HEK293 (cell line): ENCODE data around the gene GIT1.

ENCODE experiments used
- CTCF ChIA-PET: fragments of 350-600 bp; formaldehyde crosslinking; extraction: SDS; loops from one replicate; lab custom pipeline; 2021; ENCODE audit warnings: antibody characterized with exemption; lab: Yijun Ruan, JAX
- POLR2A ChIA-PET: fragments of 300-600 bp; formaldehyde crosslinking; extraction: SDS; loops from one replicate; lab custom pipeline; 2020; ENCODE audit warnings: antibody characterized with exemption, inconsistent platforms; lab: Yijun Ruan, JAX
- H3K27ac ChIP-seq: fragments of 200-500 bp; sonication (Bioruptor generic); 2 replicates; pipeline ENCODE4 v1.5.1; 2014; ENCODE audit warnings: low read depth, low read length, control low read depth, inconsistent platforms; ENCODE audit errors: extremely low read depth
- H3K36me3 ChIP-seq, 2 experiments: fragments of 200-500 bp in 1 of 2; sonication (Bioruptor generic) in 1 of 2; 1 replicate in 1 of 2; 2 replicates in 1 of 2; pipeline ENCODE4 v1.5.1; 2014 to 2017; ENCODE audit warnings: inconsistent platforms in 2 of 2, low read length in 2 of 2; ENCODE audit not compliant: control insufficient read depth in 2 of 2, insufficient read depth in 1 of 2
- H3K4me1 ChIP-seq: fragments of 200-500 bp; sonication (Bioruptor generic); 2 replicates; pipeline ENCODE4 v1.5.1; 2014; ENCODE audit warnings: mild to moderate bottlenecking, low read length, inconsistent platforms; ENCODE audit not compliant: control insufficient read depth, insufficient read depth
- H3K4me3 ChIP-seq: 2 replicates; pipeline ENCODE4 v1.5.1; 2011; ENCODE audit warnings: low read depth, mild to moderate bottlenecking, control low read depth, low read length, moderate library complexity
- H3K9me3 ChIP-seq: fragments of 200-500 bp; sonication (Bioruptor generic); 2 replicates; pipeline ENCODE4 v1.5.1; 2014; ENCODE audit warnings: low read depth, low read length, inconsistent platforms; ENCODE audit not compliant: control insufficient read depth, insufficient read depth
- EGR2 ChIP-seq: fragments of 450-650 bp; formaldehyde crosslinking; IDR thresholded peaks from 2 replicates; pipeline ENCODE4 v1.5.1; 2016; ENCODE audit warnings: low read depth, missing biosample characterization, missing genetic modification characterization
- KLF10 ChIP-seq: fragments of 450-650 bp; IDR thresholded peaks from 2 replicates; pipeline ENCODE4 v1.5.1; 2018; ENCODE audit warnings: missing biosample characterization, mild to moderate bottlenecking, missing genetic modification characterization
- KLF8 ChIP-seq: fragments of 450-650 bp; formaldehyde crosslinking; IDR thresholded peaks from 2 replicates; pipeline ENCODE4 v1.5.1; 2016; ENCODE audit warnings: missing biosample characterization, missing genetic modification characterization
- PRDM1 ChIP-seq: fragments of 450-650 bp; formaldehyde crosslinking; IDR thresholded peaks from 2 replicates; pipeline ENCODE4; 2016; ENCODE audit warnings: missing biosample characterization, missing genetic modification characterization
- SALL2 ChIP-seq: fragments of 450-650 bp; formaldehyde crosslinking; IDR thresholded peaks from 2 replicates; pipeline ENCODE4 v1.5.0; 2017; ENCODE audit warnings: missing biosample characterization, mild to moderate bottlenecking, missing genetic modification characterization, borderline replicate concordance
- ZBTB21 ChIP-seq: fragments of 450-650 bp; formaldehyde crosslinking; IDR thresholded peaks from 2 replicates; pipeline ENCODE4 v1.5.1; 2017; ENCODE audit warnings: missing biosample characterization, missing genetic modification characterization
- ZEB2 ChIP-seq: fragments of 450-650 bp; formaldehyde crosslinking; IDR thresholded peaks from 2 replicates; pipeline ENCODE4 v1.5.1; 2016; ENCODE audit warnings: missing biosample characterization, missing genetic modification characterization
- ZFP3 ChIP-seq: fragments of 450-650 bp; formaldehyde crosslinking; IDR thresholded peaks from 2 replicates; pipeline ENCODE4 v1.5.1; 2016; ENCODE audit warnings: low read depth, missing biosample characterization, missing genetic modification characterization
- ZNF10 ChIP-seq: fragments of 450-650 bp; formaldehyde crosslinking; IDR thresholded peaks from 2 replicates; pipeline ENCODE4 v1.5.1; 2017; ENCODE audit warnings: missing biosample characterization, missing genetic modification characterization
- ZNF19 ChIP-seq: fragments of 450-650 bp; formaldehyde crosslinking; IDR thresholded peaks from 2 replicates; pipeline ENCODE4; 2016; ENCODE audit warnings: missing biosample characterization, missing genetic modification characterization, low read depth
- ZNF23 ChIP-seq: fragments of 450-650 bp; formaldehyde crosslinking; IDR thresholded peaks from 2 replicates; pipeline ENCODE4 v1.5.1; 2016; ENCODE audit warnings: missing biosample characterization, missing genetic modification characterization, borderline replicate concordance
- ZNF366 ChIP-seq: fragments of 450-650 bp; formaldehyde crosslinking; conservative IDR thresholded peaks from 2 replicates; pipeline ENCODE4 v1.5.1; 2016; ENCODE audit warnings: missing biosample characterization, missing genetic modification characterization
- ZNF404 ChIP-seq: fragments of 450-650 bp; formaldehyde crosslinking; IDR thresholded peaks from 2 replicates; pipeline ENCODE4 v1.5.1; 2017; ENCODE audit warnings: missing biosample characterization, missing genetic modification characterization
- ZNF426 ChIP-seq: fragments of 450-650 bp; formaldehyde crosslinking; IDR thresholded peaks from 2 replicates; pipeline ENCODE4 v1.5.1; 2017; ENCODE audit warnings: missing biosample characterization, missing genetic modification characterization, mild to moderate bottlenecking, inconsistent platforms, moderate library complexity
- ZNF433 ChIP-seq: fragments of 450-650 bp; formaldehyde crosslinking; IDR thresholded peaks from 2 replicates; pipeline ENCODE4 v1.5.1; 2016; ENCODE audit warnings: missing biosample characterization, missing genetic modification characterization, low read depth
- ZNF585B ChIP-seq: fragments of 450-650 bp; formaldehyde crosslinking; IDR thresholded peaks from 2 replicates; pipeline ENCODE4 v1.5.1; 2016; ENCODE audit warnings: missing biosample characterization, missing genetic modification characterization
- ZNF624 ChIP-seq: fragments of 450-650 bp; formaldehyde crosslinking; IDR thresholded peaks from 2 replicates; pipeline ENCODE4 v1.5.1; 2017; ENCODE audit warnings: missing biosample characterization, missing genetic modification characterization
- ZNF660 ChIP-seq: fragments of 450-650 bp; IDR thresholded peaks from 2 replicates; pipeline ENCODE4 v1.5.1; 2018; ENCODE audit warnings: missing biosample characterization, mild to moderate bottlenecking, missing genetic modification characterization
- ZNF777 ChIP-seq: fragments of 450-650 bp; formaldehyde crosslinking; IDR thresholded peaks from 2 replicates; pipeline ENCODE4 v1.5.1; 2017; ENCODE audit warnings: missing biosample characterization, missing genetic modification characterization, borderline replicate concordance
- ZSCAN30 ChIP-seq: fragments of 450-650 bp; IDR thresholded peaks from 2 replicates; pipeline ENCODE4 v1.5.1; 2018; ENCODE audit warnings: missing biosample characterization, mild to moderate bottlenecking, missing genetic modification characterization, moderate library complexity
- TF ChIP-seq, protein P1 (sequence below): fragments of 450-650 bp; formaldehyde crosslinking; IDR thresholded peaks from 2 replicates; pipeline ENCODE4 v1.5.1; 2016; ENCODE audit warnings: missing biosample characterization, missing genetic modification characterization
- TF ChIP-seq, protein P2 (sequence below): fragments of 450-650 bp; formaldehyde crosslinking; IDR thresholded peaks from 2 replicates; pipeline ENCODE4 v1.5.1; 2016; ENCODE audit warnings: missing biosample characterization, missing genetic modification characterization, borderline replicate concordance
- TF ChIP-seq, protein P3 (sequence below): fragments of 450-650 bp; formaldehyde crosslinking; IDR thresholded peaks from 2 replicates; pipeline ENCODE4 v1.5.1; 2016; ENCODE audit warnings: missing biosample characterization, missing genetic modification characterization
- TF ChIP-seq, protein P4 (sequence below): fragments of 450-650 bp; formaldehyde crosslinking; IDR thresholded peaks from 2 replicates; pipeline ENCODE4 v1.5.1; 2016; ENCODE audit warnings: missing biosample characterization, missing genetic modification characterization
- TF ChIP-seq, protein P5 (sequence below): fragments of 450-650 bp; formaldehyde crosslinking; IDR thresholded peaks from 2 replicates; pipeline ENCODE4 v1.5.1; 2016; ENCODE audit warnings: missing biosample characterization, missing genetic modification characterization
- TF ChIP-seq, protein P6 (sequence below): fragments of 450-650 bp; formaldehyde crosslinking; IDR thresholded peaks from 2 replicates; pipeline ENCODE4 v1.5.1; 2016; ENCODE audit warnings: missing biosample characterization, missing genetic modification characterization

Gene GIT1

DNA sequence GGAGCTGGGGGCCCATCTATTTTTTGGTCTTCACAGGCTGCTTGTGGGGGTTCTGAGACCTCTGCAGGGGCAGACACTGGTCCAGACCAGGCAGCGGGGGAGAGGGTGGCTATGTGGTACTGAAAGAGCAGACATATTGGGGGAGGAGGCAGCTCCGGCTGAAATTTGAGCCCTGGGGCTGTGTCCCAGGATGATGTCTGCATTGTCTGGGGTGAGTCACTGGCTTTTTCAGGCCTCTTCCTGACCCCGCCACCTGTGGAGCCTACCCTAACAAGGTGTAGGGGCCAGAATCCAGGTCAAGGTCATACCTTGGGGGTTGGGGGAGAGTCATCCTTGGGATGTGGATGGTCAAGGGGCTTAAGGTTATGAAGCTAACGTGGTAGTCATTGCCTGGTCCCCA lies 30.8 kb upstream of the GIT1 start:
- H3K4me3 ChIP-seq = no peak overlapping the region
- H3K9me3 ChIP-seq = no peaks in the 10 kb centered on the region
- no peak overlapping the region for H3K27ac ChIP-seq
- H3K4me1 ChIP-seq = peaks cover 12% of the 10 kb centered on the region
- ChIA-PET POLR2A (interaction anchor here (1.2 to 2.0 kb wide), 2 partner anchors 29 to 141 kb away, joined by 3 to 7 read pairs; no protein-coding TSS in a partner anchor), CTCF (interaction anchor here (0.8 to 2.7 kb wide), 5 partner anchors 40 to 473 kb away, joined by 3 to 9 read pairs (median 6); no protein-coding TSS in a partner anchor)
- peaks cover 0 to 2% of the 10 kb centered on the region in 2 experiments; a peak in 1 of 3 replicates for H3K36me3 ChIP-seq
- TF ChIP-seq, protein P1, sequence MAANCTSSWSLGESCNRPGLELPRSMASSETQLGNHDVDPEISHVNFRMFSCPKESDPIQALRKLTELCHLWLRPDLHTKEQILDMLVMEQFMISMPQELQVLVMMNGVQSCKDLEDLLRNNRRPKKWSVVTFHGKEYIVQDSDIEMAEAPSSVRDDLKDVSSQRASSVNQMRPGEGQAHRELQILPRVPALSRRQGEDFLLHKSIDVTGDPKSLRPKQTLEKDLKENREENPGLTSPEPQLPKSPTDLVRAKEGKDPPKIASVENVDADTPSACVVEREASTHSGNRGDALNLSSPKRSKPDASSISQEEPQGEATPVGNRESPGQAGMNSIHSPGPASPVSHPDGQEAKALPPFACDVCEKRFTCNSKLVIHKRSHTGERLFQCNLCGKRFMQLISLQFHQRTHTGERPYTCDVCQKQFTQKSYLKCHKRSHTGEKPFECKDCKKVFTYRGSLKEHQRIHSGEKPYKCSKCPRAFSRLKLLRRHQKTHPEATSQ (tag by site-specific recombination) = no peak
- TF ChIP-seq ZNF23 (tag by site-specific recombination) = no peak
- TF ChIP-seq, protein P2, sequence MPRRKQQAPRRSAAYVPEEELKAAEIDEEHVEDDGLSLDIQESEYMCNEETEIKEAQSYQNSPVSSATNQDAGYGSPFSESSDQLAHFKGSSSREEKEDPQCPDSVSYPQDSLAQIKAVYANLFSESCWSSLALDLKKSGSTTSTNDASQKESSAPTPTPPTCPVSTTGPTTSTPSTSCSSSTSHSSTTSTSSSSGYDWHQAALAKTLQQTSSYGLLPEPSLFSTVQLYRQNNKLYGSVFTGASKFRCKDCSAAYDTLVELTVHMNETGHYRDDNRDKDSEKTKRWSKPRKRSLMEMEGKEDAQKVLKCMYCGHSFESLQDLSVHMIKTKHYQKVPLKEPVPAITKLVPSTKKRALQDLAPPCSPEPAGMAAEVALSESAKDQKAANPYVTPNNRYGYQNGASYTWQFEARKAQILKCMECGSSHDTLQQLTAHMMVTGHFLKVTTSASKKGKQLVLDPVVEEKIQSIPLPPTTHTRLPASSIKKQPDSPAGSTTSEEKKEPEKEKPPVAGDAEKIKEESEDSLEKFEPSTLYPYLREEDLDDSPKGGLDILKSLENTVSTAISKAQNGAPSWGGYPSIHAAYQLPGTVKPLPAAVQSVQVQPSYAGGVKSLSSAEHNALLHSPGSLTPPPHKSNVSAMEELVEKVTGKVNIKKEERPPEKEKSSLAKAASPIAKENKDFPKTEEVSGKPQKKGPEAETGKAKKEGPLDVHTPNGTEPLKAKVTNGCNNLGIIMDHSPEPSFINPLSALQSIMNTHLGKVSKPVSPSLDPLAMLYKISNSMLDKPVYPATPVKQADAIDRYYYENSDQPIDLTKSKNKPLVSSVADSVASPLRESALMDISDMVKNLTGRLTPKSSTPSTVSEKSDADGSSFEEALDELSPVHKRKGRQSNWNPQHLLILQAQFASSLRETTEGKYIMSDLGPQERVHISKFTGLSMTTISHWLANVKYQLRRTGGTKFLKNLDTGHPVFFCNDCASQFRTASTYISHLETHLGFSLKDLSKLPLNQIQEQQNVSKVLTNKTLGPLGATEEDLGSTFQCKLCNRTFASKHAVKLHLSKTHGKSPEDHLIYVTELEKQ (tag by site-specific recombination) = no peak
- TF ChIP-seq, protein P3, sequence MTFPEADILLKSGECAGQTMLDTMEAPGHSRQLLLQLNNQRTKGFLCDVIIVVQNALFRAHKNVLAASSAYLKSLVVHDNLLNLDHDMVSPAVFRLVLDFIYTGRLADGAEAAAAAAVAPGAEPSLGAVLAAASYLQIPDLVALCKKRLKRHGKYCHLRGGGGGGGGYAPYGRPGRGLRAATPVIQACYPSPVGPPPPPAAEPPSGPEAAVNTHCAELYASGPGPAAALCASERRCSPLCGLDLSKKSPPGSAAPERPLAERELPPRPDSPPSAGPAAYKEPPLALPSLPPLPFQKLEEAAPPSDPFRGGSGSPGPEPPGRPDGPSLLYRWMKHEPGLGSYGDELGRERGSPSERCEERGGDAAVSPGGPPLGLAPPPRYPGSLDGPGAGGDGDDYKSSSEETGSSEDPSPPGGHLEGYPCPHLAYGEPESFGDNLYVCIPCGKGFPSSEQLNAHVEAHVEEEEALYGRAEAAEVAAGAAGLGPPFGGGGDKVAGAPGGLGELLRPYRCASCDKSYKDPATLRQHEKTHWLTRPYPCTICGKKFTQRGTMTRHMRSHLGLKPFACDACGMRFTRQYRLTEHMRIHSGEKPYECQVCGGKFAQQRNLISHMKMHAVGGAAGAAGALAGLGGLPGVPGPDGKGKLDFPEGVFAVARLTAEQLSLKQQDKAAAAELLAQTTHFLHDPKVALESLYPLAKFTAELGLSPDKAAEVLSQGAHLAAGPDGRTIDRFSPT (tag by site-specific recombination) = peak; percentile 48; the same call in 1 of the 2 replicates
- TF ChIP-seq, protein P4, sequence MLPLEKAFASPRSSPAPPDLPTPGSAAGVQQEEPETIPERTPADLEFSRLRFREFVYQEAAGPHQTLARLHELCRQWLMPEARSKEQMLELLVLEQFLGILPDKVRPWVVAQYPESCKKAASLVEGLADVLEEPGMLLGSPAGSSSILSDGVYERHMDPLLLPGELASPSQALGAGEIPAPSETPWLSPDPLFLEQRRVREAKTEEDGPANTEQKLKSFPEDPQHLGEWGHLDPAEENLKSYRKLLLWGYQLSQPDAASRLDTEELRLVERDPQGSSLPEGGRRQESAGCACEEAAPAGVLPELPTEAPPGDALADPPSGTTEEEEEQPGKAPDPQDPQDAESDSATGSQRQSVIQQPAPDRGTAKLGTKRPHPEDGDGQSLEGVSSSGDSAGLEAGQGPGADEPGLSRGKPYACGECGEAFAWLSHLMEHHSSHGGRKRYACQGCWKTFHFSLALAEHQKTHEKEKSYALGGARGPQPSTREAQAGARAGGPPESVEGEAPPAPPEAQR (tag by site-specific recombination) = no peak
- no peak for TF ChIP-seq ZFP3 (tag by site-specific recombination)
- TF ChIP-seq PRDM1 = 0 out of 2 replicates have a peak, but pooled peaks have one; percentile 5
- TF ChIP-seq KLF8 (tag by site-specific recombination) = no peak
- TF ChIP-seq KLF10 (tag by site-specific recombination) = no peak
- TF ChIP-seq ZNF366 = 0 out of 2 replicates have a peak, but pooled peaks have one; percentile 27
- no peak for TF ChIP-seq ZNF624
- TF ChIP-seq SALL2 (tag by site-specific recombination) = no peak
- TF ChIP-seq ZNF433 (tag by site-specific recombination) = no peak
- TF ChIP-seq ZBTB21 (tag by site-specific recombination) = no peak
- TF ChIP-seq ZSCAN30 (tag by site-specific recombination) = no peak
- no peak for TF ChIP-seq ZNF404 (tag by site-specific recombination)
- no peak for TF ChIP-seq ZNF19 (tag by site-specific recombination)
- TF ChIP-seq ZEB2 = peak; percentile 77; the same call in 1 of the 2 replicates
- TF ChIP-seq ZNF426 (tag by site-specific recombination) = no peak
- no peak for TF ChIP-seq ZNF660 (tag by site-specific recombination)
- TF ChIP-seq ZNF585B (tag by site-specific recombination) = no peak
- TF ChIP-seq, protein P5, sequence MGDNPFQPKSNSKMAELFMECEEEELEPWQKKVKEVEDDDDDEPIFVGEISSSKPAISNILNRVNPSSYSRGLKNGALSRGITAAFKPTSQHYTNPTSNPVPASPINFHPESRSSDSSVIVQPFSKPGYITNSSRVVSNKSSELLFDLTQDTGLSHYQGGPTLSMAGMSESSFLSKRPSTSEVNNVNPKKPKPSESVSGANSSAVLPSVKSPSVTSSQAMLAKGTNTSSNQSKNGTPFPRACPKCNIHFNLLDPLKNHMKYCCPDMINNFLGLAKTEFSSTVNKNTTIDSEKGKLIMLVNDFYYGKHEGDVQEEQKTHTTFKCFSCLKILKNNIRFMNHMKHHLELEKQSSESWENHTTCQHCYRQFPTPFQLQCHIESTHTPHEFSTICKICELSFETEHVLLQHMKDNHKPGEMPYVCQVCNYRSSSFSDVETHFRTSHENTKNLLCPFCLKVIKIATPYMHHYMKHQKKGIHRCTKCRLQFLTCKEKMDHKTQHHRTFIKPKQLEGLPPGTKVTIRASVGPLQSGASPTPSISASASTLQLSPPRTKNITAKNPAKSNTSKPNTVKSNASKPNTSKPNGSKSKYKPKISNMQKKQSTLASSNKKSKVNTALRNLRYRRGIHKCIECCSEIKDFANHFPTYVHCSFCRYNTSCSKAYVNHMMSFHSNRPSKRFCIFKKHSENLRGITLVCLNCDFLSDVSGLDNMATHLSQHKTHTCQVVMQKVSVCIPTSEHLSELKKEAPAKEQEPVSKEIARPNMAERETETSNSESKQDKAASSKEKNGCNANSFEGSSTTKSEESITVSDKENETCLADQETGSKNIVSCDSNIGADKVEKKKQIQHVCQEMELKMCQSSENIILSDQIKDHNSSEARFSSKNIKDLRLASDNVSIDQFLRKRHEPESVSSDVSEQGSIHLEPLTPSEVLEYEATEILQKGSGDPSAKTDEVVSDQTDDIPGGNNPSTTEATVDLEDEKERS (tag by site-specific recombination) = no peak
- peak; percentile 80 for TF ChIP-seq ZNF10
- TF ChIP-seq, protein P6, sequence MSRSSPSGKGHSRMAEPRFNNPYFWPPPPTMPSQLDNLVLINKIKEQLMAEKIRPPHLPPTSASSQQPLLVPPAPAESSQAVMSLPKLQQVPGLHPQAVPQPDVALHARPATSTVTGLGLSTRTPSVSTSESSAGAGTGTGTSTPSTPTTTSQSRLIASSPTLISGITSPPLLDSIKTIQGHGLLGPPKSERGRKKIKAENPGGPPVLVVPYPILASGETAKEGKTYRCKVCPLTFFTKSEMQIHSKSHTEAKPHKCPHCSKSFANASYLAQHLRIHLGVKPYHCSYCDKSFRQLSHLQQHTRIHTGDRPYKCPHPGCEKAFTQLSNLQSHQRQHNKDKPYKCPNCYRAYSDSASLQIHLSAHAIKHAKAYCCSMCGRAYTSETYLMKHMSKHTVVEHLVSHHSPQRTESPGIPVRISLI (tag by site-specific recombination) = no peak
- no peak for TF ChIP-seq EGR2 (tag by site-specific recombination)
- TF ChIP-seq ZNF777 (tag by site-specific recombination) = no peak
